A549 (cell line): ENCODE data around the gene TAF13. TPM values are rescaled to one million over a fixed set of nuclear protein-coding genes. Genes with fewer than 3 reads are reported as not detected.
"Not testable (repeated sequence)": the region's sequence is repeated elsewhere in the genome, so short reads cannot be mapped to it uniquely, and the experiment has no call there.

Experiments
- ATAC-seq, 2 experiments: fragments of 200-7000 bp in 1 of 2; fragments of >200 bp in 1 of 2; cut with Nextera tagmentation in 1 of 2; cut with Tn5 transposase in 1 of 2; 3 replicates each; pipeline versions ENCODE4 v1.8.0 to v1.9.1; 2018 to 2020; ENCODE audit warnings: mild to moderate bottlenecking in 1 of 2, moderate library complexity in 1 of 2
- CTCF ChIA-PET: fragments of 300-600 bp; sonication (Branson Sonifier 250); formaldehyde crosslinking; extraction: SDS; loops from one replicate; lab custom pipeline; 2021; ENCODE audit warnings: antibody characterized with exemption, inconsistent platforms; lab: Yijun Ruan, JAX
- POLR2A ChIA-PET: fragments of 350-600 bp; formaldehyde crosslinking; extraction: SDS; loops from one replicate; lab custom pipeline; 2021; ENCODE audit warnings: antibody characterized with exemption, inconsistent platforms; lab: Yijun Ruan, JAX
- DNase-seq, 2 experiments: peaks; one replicate each; pipeline versions ENCODE4 v3.0.0 to v3.0.0-alpha.2; 2011 to 2016; ENCODE audit warnings: low read depth in 1 of 2, low spot score in 1 of 2
- FAIRE-seq: peaks from 2 replicates; lab custom pipeline; 2011; peaks lifted over from hg19 to GRCh38; lab: Jason Lieb, UNC
- H3K27ac ChIP-seq, 2 experiments: fragments of >200 bp; sonication (Bioruptor Twin); formaldehyde crosslinking; 3 replicates each; pipeline ENCODE4 v1.5.1; 2016 to 2017
- H3K4me1 ChIP-seq: fragments of >200 bp; sonication (Bioruptor Twin); formaldehyde crosslinking; 3 replicates; pipeline ENCODE4 v1.6.1; 2016
- H3K4me2 ChIP-seq: fragments of >200 bp; sonication (Bioruptor Twin); formaldehyde crosslinking; 3 replicates; pipeline ENCODE4 v1.6.1; 2016
- H3K4me3 ChIP-seq: fragments of >200 bp; sonication (Bioruptor Twin); formaldehyde crosslinking; 3 replicates; pipeline ENCODE4 v1.5.1; 2016
- H3K9me3 ChIP-seq: fragments of >200 bp; sonication (Bioruptor Twin); formaldehyde crosslinking; 3 replicates; pipeline ENCODE4 v1.6.1; 2016
- CEBPB ChIP-seq, 2 experiments: fragments of >200 bp in 1 of 2; sonication (Bioruptor Twin) in 1 of 2; formaldehyde crosslinking in 1 of 2; IDR thresholded peaks; 2 replicates each; pipeline ENCODE4 v1.6.1; 2012 to 2016
- CHD2 ChIP-seq: fragments of 150-350 bp; IDR thresholded peaks from 2 replicates; pipeline ENCODE4 v1.6.1; 2014; ENCODE audit warnings: low read length; ENCODE audit not compliant: partially characterized antibody
- EP300 ChIP-seq, 2 experiments: fragments of >200 bp; sonication (Bioruptor Twin); formaldehyde crosslinking; IDR thresholded peaks; 2 replicates in 1 of 2; 3 replicates in 1 of 2; pipeline ENCODE4 v1.6.1; 2016 to 2017
- ESRRA ChIP-seq: fragments of 150-350 bp; IDR thresholded peaks from 2 replicates; pipeline ENCODE4 v1.6.1; 2014; ENCODE audit warnings: mild to moderate bottlenecking, low read length, borderline replicate concordance
- FOXS1 ChIP-seq: fragments of 250-450 bp; sonication (Bioruptor Pico); IDR thresholded peaks from 2 replicates; pipeline ENCODE4 v1.5.0; 2020; ENCODE audit warnings: mild to moderate bottlenecking, moderate library complexity
- HMGXB4 ChIP-seq: fragments of 250-450 bp; sonication (Bioruptor Pico); IDR thresholded peaks from 2 replicates; pipeline ENCODE4 v1.5.0; 2021; ENCODE audit warnings: mild to moderate bottlenecking, moderate library complexity, borderline replicate concordance
- HOXA7 ChIP-seq: fragments of 250-450 bp; sonication (Bioruptor Pico); IDR thresholded peaks from 2 replicates; pipeline ENCODE4 v1.5.0; 2020; ENCODE audit warnings: mild to moderate bottlenecking, moderate library complexity
- KDM1A ChIP-seq: fragments of 200-600 bp; sonication (generic); IDR thresholded peaks from 2 replicates; pipeline ENCODE4 v1.6.1; 2016; ENCODE audit warnings: low read depth, mild to moderate bottlenecking
- MAZ ChIP-seq: fragments of 150-350 bp; IDR thresholded peaks from 2 replicates; pipeline ENCODE4 v1.6.1; 2014; ENCODE audit warnings: antibody characterized with exemption, low read depth, low read length, borderline replicate concordance
- NR3C1 ChIP-seq: fragments of >200 bp; sonication (Bioruptor Twin); formaldehyde crosslinking; IDR thresholded peaks from 3 replicates; pipeline ENCODE4 v1.6.1; 2017
- POLR2AphosphoS2 ChIP-seq: conservative IDR thresholded peaks from 2 replicates; pipeline ENCODE4 v1.6.1; 2012; ENCODE audit warnings: low read length, improper control_type of control experiment, inconsistent platforms
- RARB ChIP-seq: fragments of 250-450 bp; sonication (Bioruptor Pico); IDR thresholded peaks from 2 replicates; pipeline ENCODE4 v1.8.0; 2021; ENCODE audit warnings: mild to moderate bottlenecking, moderate library complexity
- SMC3 ChIP-seq: fragments of >200 bp; sonication (Bioruptor Twin); formaldehyde crosslinking; IDR thresholded peaks from 3 replicates; pipeline ENCODE4 v1.6.1; 2018; ENCODE audit warnings: inconsistent platforms
- WGBS: methylation state at CpG from one replicate; pipeline ENCODE4 v1.1.6; 2017; ENCODE audit errors: missing lambda C conversion rate; 5-methylcytosine and 5-hydroxymethylcytosine counted together
- polyA plus RNA-seq, 4 experiments: library from polyadenylated mRNA; depleted of rRNA in 3 of 4; stranded (reverse); fragments of >200 nt; fragmentation: RNase III in 1 of 4; extraction: RNeasy Plus Mini Kit Qiagen cat#74134 plus additional on column Dnase treatment in 1 of 4; gene quantifications; 2 replicates in 3 of 4; 3 replicates in 1 of 4; pipeline ENCODE4 v1.2.3, GENCODE V29; 2011 to 2017
- small RNA-seq, 6 experiments: library from RNA; depleted of rRNA; stranded (forward); fragments of <200 nt; gene quantifications; one replicate each; pipeline ENCODE3, GENCODE V24; 2012

Gene TAF13
- polyA plus RNA-seq, 2 of the 4 experiments (the other 2 are of a cell fraction) = 46.7 to 50.5 TPM

- TF ChIP-seq ESRRA (no peak), CHD2 (no peak), CEBPB (IDR thresholded peaks at IDR 0.05) (no peak), FOXS1 (no peak)
These were observed 55.0 kb downstream of the TAF13 start (continued) for GRCh38 chr1:109020693-109021257.

DNA sequence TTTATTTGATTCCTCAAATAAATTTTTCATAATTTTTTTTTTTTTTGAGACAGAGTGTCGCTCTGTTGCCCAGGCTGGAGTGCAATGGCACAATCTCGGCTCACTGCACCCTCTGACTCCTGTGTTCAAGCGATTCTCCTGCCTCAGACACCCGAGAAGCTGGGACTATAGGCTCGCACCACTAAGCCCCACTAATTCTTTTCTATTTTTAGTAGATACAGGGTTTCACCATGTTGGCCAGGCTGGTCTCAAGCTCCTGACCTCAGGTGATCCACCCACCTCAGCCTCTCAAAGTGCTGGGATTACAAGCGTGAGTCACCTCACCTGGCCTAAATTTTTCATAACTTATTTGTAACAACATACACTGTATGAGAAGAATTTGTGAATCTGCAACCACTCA is 58.1 kb downstream of the TAF13 start:
- CTCF ChIA-PET = interaction anchor here (1.5 to 1.9 kb wide), 2 partner anchors 10 to 95 kb away, joined by 4 to 5 read pairs; a partner anchor contains a TSS
- H3K4me3 ChIP-seq, H3K4me2 ChIP-seq, FAIRE-seq, H3K27ac ChIP-seq, H3K9me3 ChIP-seq, DNase-seq, H3K4me1 ChIP-seq, ATAC-seq, POLR2A ChIA-PET: not testable (repeated sequence)
- 91% methylated on average over 6 of the region's 6 CpGs for WGBS

DNA sequence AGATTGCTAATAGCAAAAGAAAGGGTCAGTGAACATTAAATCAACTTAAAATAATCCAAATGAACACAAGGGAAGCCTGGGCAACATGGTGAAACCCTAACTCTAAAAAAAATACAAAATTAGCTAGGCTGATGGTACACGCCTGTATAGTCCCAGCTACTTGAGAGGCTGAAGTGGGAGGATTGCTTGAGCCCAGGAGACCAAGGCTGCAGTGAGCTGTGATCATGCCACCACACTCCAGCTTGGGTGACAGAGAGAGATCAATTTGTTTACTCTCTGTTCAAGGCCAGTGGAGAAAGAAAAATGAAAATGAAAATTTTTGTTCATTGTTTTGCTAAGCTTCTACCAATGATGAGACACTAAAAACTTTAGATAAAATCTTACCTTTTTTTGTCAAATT is 58.7 kb downstream of the TAF13 start:
- Histone ChIP-seq H3K4me1 (no peaks in the 10 kb centered on the region), H3K4me2 (no peak overlapping the region), H3K9me3 (no peaks in the 10 kb centered on the region)
- WGBS = 100% methylated on average over 1 of the region's 1 CpG
- POLR2A ChIA-PET = no interaction called here
- TF ChIP-seq HMGXB4 (CRISPR knock-in tag) (no peak), NR3C1 (no peak), SMC3 (no peak), POLR2AphosphoS2 (no peak), HOXA7 (CRISPR knock-in tag) (no peak), RARB (CRISPR knock-in tag) (no peak), MAZ (no peak), EP300 (IDR thresholded peaks at IDR 0.05) (no peak), KDM1A (no peak)
- TF ChIP-seq, all 56 proteins: peak for 0
- no peak for ATAC-seq
- H3K27ac ChIP-seq = no peak overlapping the region
- CTCF ChIA-PET = interaction anchor here (1.9 kb wide), 1 partner anchor 11 kb away, joined by 4 read pairs; no protein-coding TSS in a partner anchor
- FAIRE-seq = no peak
- DNase-seq = no peak
- no peak overlapping the region for H3K4me3 ChIP-seq

Small RNA genes lying within 50 kb of the gene (small RNA-seq; reads per million reads assigned to genes)
- gene AL356488.2 (0 to 3.9 (median 0) reads per million in 6 experiments), gene BX679664.1 (0 reads per million in 6 experiments)

Other genes starting within 250 kb of the TAF13 start
- gene AKNAD1, start 218.9 kb downstream of the TAF13 start, polyA plus RNA-seq (2011; rRNA removed) = 0.56 and 1.1 TPM in 2 replicates
- gene AKNAD1, start 218.9 kb downstream of the TAF13 start, polyA plus RNA-seq (2017; fragmentation: RNase III; extraction: RNeasy Plus Mini Kit Qiagen cat#74134 plus additional on column Dnase treatment) = 0.72 to 1.3 TPM (median 1.2 TPM) in 3 replicates
- 21.9 and 23.3 TPM in 2 replicates for gene GPSM2, start 199.0 kb downstream of the TAF13 start, polyA plus RNA-seq (2011; rRNA removed)
- gene GPSM2, start 199.0 kb downstream of the TAF13 start, polyA plus RNA-seq (2017; fragmentation: RNase III; extraction: RNeasy Plus Mini Kit Qiagen cat#74134 plus additional on column Dnase treatment) = 13.5 to 13.6 TPM (median 13.5 TPM) in 3 replicates
- gene CLCC1, start 112.5 kb downstream of the TAF13 start, polyA plus RNA-seq (2011; rRNA removed) = 32.4 and 41.0 TPM in 2 replicates
- 17.7 to 21.1 TPM (median 19.1 TPM) in 3 replicates for gene CLCC1, start 112.5 kb downstream of the TAF13 start, polyA plus RNA-seq (2017; fragmentation: RNase III; extraction: RNeasy Plus Mini Kit Qiagen cat#74134 plus additional on column Dnase treatment)
- 9.0 and 10.8 TPM in 2 replicates for gene WDR47, start 33.9 kb downstream of the TAF13 start, polyA plus RNA-seq (2011; rRNA removed)
- 5.2 to 5.6 TPM (median 5.5 TPM) in 3 replicates for gene WDR47, start 33.9 kb downstream of the TAF13 start, polyA plus RNA-seq (2017; fragmentation: RNase III; extraction: RNeasy Plus Mini Kit Qiagen cat#74134 plus additional on column Dnase treatment)
- 10.9 and 13.2 TPM in 2 replicates for gene TMEM167B, start 14.8 kb upstream of the TAF13 start, polyA plus RNA-seq (2011; rRNA removed)
- gene TMEM167B, start 14.8 kb upstream of the TAF13 start, polyA plus RNA-seq (2017; fragmentation: RNase III; extraction: RNeasy Plus Mini Kit Qiagen cat#74134 plus additional on column Dnase treatment) = 9.7 to 10.9 TPM (median 10.2 TPM) in 3 replicates
- 0.56 and 0.69 TPM in 2 replicates for gene ELAPOR1, start 38.1 kb upstream of the TAF13 start, polyA plus RNA-seq (2011; rRNA removed)
- gene ELAPOR1, start 38.1 kb upstream of the TAF13 start, polyA plus RNA-seq (2017; fragmentation: RNase III; extraction: RNeasy Plus Mini Kit Qiagen cat#74134 plus additional on column Dnase treatment) = 0.37 to 0.96 TPM (median 0.52 TPM) in 3 replicates
- gene SARS1, start 137.9 kb upstream of the TAF13 start, polyA plus RNA-seq (2011; rRNA removed) = 152 and 158 TPM in 2 replicates
- gene SARS1, start 137.9 kb upstream of the TAF13 start, polyA plus RNA-seq (2017; fragmentation: RNase III; extraction: RNeasy Plus Mini Kit Qiagen cat#74134 plus additional on column Dnase treatment) = 98.0 to 106 TPM (median 103 TPM) in 3 replicates
- gene CELSR2, start 173.5 kb upstream of the TAF13 start, polyA plus RNA-seq (2011; rRNA removed) = 2.5 and 4.9 TPM in 2 replicates
- 5.6 to 5.9 TPM (median 5.6 TPM) in 3 replicates for gene CELSR2, start 173.5 kb upstream of the TAF13 start, polyA plus RNA-seq (2017; fragmentation: RNase III; extraction: RNeasy Plus Mini Kit Qiagen cat#74134 plus additional on column Dnase treatment)
- gene PSRC1, start 207.1 kb upstream of the TAF13 start, polyA plus RNA-seq (2011; rRNA removed) = 13.7 and 15.3 TPM in 2 replicates
- gene PSRC1, start 207.1 kb upstream of the TAF13 start, polyA plus RNA-seq (2017; fragmentation: RNase III; extraction: RNeasy Plus Mini Kit Qiagen cat#74134 plus additional on column Dnase treatment) = 20.0 to 23.2 TPM (median 21.5 TPM) in 3 replicates
- not detected in 2 replicates for gene MYBPHL, start 231.0 kb upstream of the TAF13 start, polyA plus RNA-seq (2011; rRNA removed)
- gene MYBPHL, start 231.0 kb upstream of the TAF13 start, polyA plus RNA-seq (2017; fragmentation: RNase III; extraction: RNeasy Plus Mini Kit Qiagen cat#74134 plus additional on column Dnase treatment) = not detected in 3 replicates